Liver (tissue), 3 donors: ENCODE measurements around the gene KAZN.

Experiments used
- EGR1 ChIP-seq, 2 donors: IDR thresholded peaks; 2 replicates each; pipeline ENCODE4 v1.6.1; 2016 to 2018; ENCODE audit warnings: antibody characterized with exemption in 2 of 2, low read depth in 2 of 2
- FOXA2 ChIP-seq: IDR thresholded peaks from 2 replicates; pipeline ENCODE4 v1.6.1; 2016; ENCODE audit warnings: antibody characterized with exemption
- GABPA ChIP-seq, 2 donors: IDR thresholded peaks in 1 of 2; conservative IDR thresholded peaks in 1 of 2; 2 replicates each; pipeline ENCODE4 v1.6.1; 2016; ENCODE audit warnings: antibody characterized with exemption in 2 of 2, mild to moderate bottlenecking in 1 of 2, moderate library complexity in 1 of 2
- HNF4A ChIP-seq, 2 donors: conservative IDR thresholded peaks; 2 replicates each; pipeline ENCODE4 v1.6.1; 2016; ENCODE audit warnings: antibody characterized with exemption in 2 of 2, mild to moderate bottlenecking in 2 of 2
- JUND ChIP-seq, 2 donors: IDR thresholded peaks; 2 replicates each; pipeline ENCODE4 v1.6.1; 2016; ENCODE audit warnings: antibody characterized with exemption in 2 of 2
- MAX ChIP-seq: IDR thresholded peaks from 2 replicates; pipeline ENCODE4 v1.6.1; 2016; ENCODE audit warnings: antibody characterized with exemption
- TAF1 ChIP-seq: conservative IDR thresholded peaks from 2 replicates; pipeline ENCODE4 v1.6.1; 2016; ENCODE audit warnings: antibody characterized with exemption, mild to moderate bottlenecking
- TF ChIP-seq, protein P1 (sequence below): fragments of 150-350 bp; IDR thresholded peaks from 2 replicates; pipeline ENCODE4 v1.5.1; 2017; ENCODE audit warnings: improper control_type of control experiment, low read depth, low read length; ENCODE audit not compliant: missing input control
- TF ChIP-seq, protein P2 (sequence below): IDR thresholded peaks from 2 replicates; pipeline ENCODE4 v1.6.1; 2016; ENCODE audit warnings: antibody characterized with exemption, mild to moderate bottlenecking
- donor health status: healthy.
- donor health status: healthy.

- TF ChIP-seq, protein P1, sequence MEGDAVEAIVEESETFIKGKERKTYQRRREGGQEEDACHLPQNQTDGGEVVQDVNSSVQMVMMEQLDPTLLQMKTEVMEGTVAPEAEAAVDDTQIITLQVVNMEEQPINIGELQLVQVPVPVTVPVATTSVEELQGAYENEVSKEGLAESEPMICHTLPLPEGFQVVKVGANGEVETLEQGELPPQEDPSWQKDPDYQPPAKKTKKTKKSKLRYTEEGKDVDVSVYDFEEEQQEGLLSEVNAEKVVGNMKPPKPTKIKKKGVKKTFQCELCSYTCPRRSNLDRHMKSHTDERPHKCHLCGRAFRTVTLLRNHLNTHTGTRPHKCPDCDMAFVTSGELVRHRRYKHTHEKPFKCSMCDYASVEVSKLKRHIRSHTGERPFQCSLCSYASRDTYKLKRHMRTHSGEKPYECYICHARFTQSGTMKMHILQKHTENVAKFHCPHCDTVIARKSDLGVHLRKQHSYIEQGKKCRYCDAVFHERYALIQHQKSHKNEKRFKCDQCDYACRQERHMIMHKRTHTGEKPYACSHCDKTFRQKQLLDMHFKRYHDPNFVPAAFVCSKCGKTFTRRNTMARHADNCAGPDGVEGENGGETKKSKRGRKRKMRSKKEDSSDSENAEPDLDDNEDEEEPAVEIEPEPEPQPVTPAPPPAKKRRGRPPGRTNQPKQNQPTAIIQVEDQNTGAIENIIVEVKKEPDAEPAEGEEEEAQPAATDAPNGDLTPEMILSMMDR, result no peak
- TF ChIP-seq JUND (IDR thresholded peaks at IDR 0.05), result no peak
- TF ChIP-seq, protein P2, sequence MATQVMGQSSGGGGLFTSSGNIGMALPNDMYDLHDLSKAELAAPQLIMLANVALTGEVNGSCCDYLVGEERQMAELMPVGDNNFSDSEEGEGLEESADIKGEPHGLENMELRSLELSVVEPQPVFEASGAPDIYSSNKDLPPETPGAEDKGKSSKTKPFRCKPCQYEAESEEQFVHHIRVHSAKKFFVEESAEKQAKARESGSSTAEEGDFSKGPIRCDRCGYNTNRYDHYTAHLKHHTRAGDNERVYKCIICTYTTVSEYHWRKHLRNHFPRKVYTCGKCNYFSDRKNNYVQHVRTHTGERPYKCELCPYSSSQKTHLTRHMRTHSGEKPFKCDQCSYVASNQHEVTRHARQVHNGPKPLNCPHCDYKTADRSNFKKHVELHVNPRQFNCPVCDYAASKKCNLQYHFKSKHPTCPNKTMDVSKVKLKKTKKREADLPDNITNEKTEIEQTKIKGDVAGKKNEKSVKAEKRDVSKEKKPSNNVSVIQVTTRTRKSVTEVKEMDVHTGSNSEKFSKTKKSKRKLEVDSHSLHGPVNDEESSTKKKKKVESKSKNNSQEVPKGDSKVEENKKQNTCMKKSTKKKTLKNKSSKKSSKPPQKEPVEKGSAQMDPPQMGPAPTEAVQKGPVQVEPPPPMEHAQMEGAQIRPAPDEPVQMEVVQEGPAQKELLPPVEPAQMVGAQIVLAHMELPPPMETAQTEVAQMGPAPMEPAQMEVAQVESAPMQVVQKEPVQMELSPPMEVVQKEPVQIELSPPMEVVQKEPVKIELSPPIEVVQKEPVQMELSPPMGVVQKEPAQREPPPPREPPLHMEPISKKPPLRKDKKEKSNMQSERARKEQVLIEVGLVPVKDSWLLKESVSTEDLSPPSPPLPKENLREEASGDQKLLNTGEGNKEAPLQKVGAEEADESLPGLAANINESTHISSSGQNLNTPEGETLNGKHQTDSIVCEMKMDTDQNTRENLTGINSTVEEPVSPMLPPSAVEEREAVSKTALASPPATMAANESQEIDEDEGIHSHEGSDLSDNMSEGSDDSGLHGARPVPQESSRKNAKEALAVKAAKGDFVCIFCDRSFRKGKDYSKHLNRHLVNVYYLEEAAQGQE, result no peak
- no peak for TF ChIP-seq FOXA2
- no peak for TF ChIP-seq HNF4A (conservative IDR thresholded peaks at IDR 0.05)
- no peak for TF ChIP-seq MAX
- no peak for TF ChIP-seq EGR1 (IDR thresholded peaks at IDR 0.05; ENCODE audit: low read depth in 2 of 2)
- no peak for TF ChIP-seq GABPA (IDR thresholded peaks at IDR 0.05 in 1 of 2, conservative IDR thresholded peaks at IDR 0.05 in 1 of 2)
- no peak for TF ChIP-seq TAF1
Measured at GRCh38 chr1:15098176-15099125, 500.0 kb downstream of the KAZN start.
